RCC 7860 (cell line): Measurements from ENCODE around the gene CFDP1.
"Not testable (repeated sequence)": the region's sequence is repeated elsewhere in the genome, so short reads cannot be mapped to it uniquely, and the experiment has no call there.

ENCODE experiments used
- DNase-seq: peaks from one replicate; pipeline ENCODE4 v3.0.0-alpha.2; 2015; ENCODE audit warnings: low spot score
- FAIRE-seq: peaks from 2 replicates; lab custom pipeline; 2012; peaks lifted over from hg19 to GRCh38; lab: Jason Lieb, UNC

The CFDP1 gene

GRCh38 chr16:75432828-75433731 lies at the start of gene CFDP1:
Gene CFDP1, minus strand, starts transcription at chr16:75433503. Its CDS starts 151 bp downstream, at chr16:75433352.
- peak; percentile 85 for DNase-seq
- peak; percentile 2 for FAIRE-seq

GRCh38 chr16:75482434-75483205 lies 49.3 kb upstream of the CFDP1 start:
- DNase-seq (no peak), FAIRE-seq (no peak)

GRCh38 chr16:75481475-75481874 lies 48.2 kb upstream of the CFDP1 start:
- no peak for FAIRE-seq

GRCh38 chr16:75479421-75479990 lies 46.2 kb upstream of the CFDP1 start:
- DNase-seq (no peak), FAIRE-seq (no peak)

More at GRCh38 chr16:75481475-75481874, 48.2 kb upstream of the CFDP1 start:
- DNase-seq: no peak

- DNase-seq (no peak), FAIRE-seq (no peak)
Observed at GRCh38 chr16:75478480-75479345, 45.4 kb upstream of the CFDP1 start.

GRCh38 chr16:75477680-75478473 lies 44.6 kb upstream of the CFDP1 start:
- DNase-seq (no peak), FAIRE-seq (no peak)

- FAIRE-seq (no peak), DNase-seq (no peak)
Observed at GRCh38 chr16:75476817-75477216, 43.5 kb upstream of the CFDP1 start.

- FAIRE-seq: no peak
- DNase-seq: no peak
Observed at GRCh38 chr16:75475420-75475847, 42.1 kb upstream of the CFDP1 start.

- FAIRE-seq (no peak), DNase-seq (no peak)
Observed at GRCh38 chr16:75472908-75473877, 39.9 kb upstream of the CFDP1 start.

GRCh38 chr16:75471723-75472633 lies 38.7 kb upstream of the CFDP1 start:
- FAIRE-seq (no peak), DNase-seq (peak; percentile 32)

GRCh38 chr16:75466760-75467159 lies 33.5 kb upstream of the CFDP1 start:
- DNase-seq (no peak), FAIRE-seq (no peak)

- peak; percentile 94 for DNase-seq
- peak; percentile 78 for FAIRE-seq
Observed at GRCh38 chr16:75464122-75464918, 31.0 kb upstream of the CFDP1 start, which contains the start of gene TMEM170A. Gene TMEM170A, minus strand, starts transcription at chr16:75464689. Its CDS starts 89 bp downstream, at chr16:75464600.

GRCh38 chr16:75463389-75464121 lies 30.3 kb upstream of the CFDP1 start:
- FAIRE-seq, DNase-seq: not testable (repeated sequence)

- FAIRE-seq (no peak), DNase-seq (no peak)
Observed at GRCh38 chr16:75462806-75463205, 29.5 kb upstream of the CFDP1 start.

GRCh38 chr16:75461575-75461974 lies 28.3 kb upstream of the CFDP1 start:
- FAIRE-seq: no peak
- no peak for DNase-seq

- no peak for DNase-seq
- FAIRE-seq: no peak
Observed at GRCh38 chr16:75460446-75460845, 27.1 kb upstream of the CFDP1 start.
